Activated gamma-delta T cell treated with anti-CD3 and anti-CD28 coated beads, Interleukin-2, amount 50 U/mL, for 16 hours (primary cell): Measurements from ENCODE around the gene LAMA3.

Experiments
- DNase-seq: peaks from one replicate; pipeline ENCODE4 v3.0.0-alpha.2; 2020; ENCODE audit warnings: low read depth

The LAMA3 gene

GRCh38 chr18:23778828-23779227 lies 89.6 kb downstream of the LAMA3 start:
- DNase-seq, result no peak

- DNase-seq, result no peak
Measured at GRCh38 chr18:23779696-23780303, 90.5 kb downstream of the LAMA3 start.

GRCh38 chr18:23784832-23785245 lies 95.6 kb downstream of the LAMA3 start:
- DNase-seq, result no peak

GRCh38 chr18:23793051-23793450 lies 103.8 kb downstream of the LAMA3 start:
- no peak for DNase-seq

GRCh38 chr18:23793985-23794867 lies 105.0 kb downstream of the LAMA3 start:
- no peak for DNase-seq

GRCh38 chr18:23798249-23798648 lies 109.0 kb downstream of the LAMA3 start:
- no peak for DNase-seq

GRCh38 chr18:23798824-23799223 lies 109.6 kb downstream of the LAMA3 start:
- no peak for DNase-seq

- DNase-seq, result no peak
Measured at GRCh38 chr18:23799540-23799939, 110.3 kb downstream of the LAMA3 start.

GRCh38 chr18:23800902-23801301 lies 111.6 kb downstream of the LAMA3 start:
- no peak for DNase-seq

- no peak for DNase-seq
Measured at GRCh38 chr18:23802817-23803216, 113.6 kb downstream of the LAMA3 start.

GRCh38 chr18:23803755-23804154 lies 114.5 kb downstream of the LAMA3 start:
- no peak for DNase-seq

GRCh38 chr18:23805898-23806297 lies 116.6 kb downstream of the LAMA3 start:
- no peak for DNase-seq

GRCh38 chr18:23809415-23809814 lies 120.2 kb downstream of the LAMA3 start:
- no peak for DNase-seq

- no peak for DNase-seq
Measured at GRCh38 chr18:23810396-23810795, 121.1 kb downstream of the LAMA3 start.

GRCh38 chr18:23811176-23811575 lies 121.9 kb downstream of the LAMA3 start:
- no peak for DNase-seq

GRCh38 chr18:23812546-23813440 lies 123.5 kb downstream of the LAMA3 start:
- DNase-seq, result no peak

GRCh38 chr18:23814991-23815614 lies 125.8 kb downstream of the LAMA3 start:
- no peak for DNase-seq

- DNase-seq, result no peak
Measured at GRCh38 chr18:23816021-23816420, 126.8 kb downstream of the LAMA3 start.

GRCh38 chr18:23816740-23817139 lies 127.5 kb downstream of the LAMA3 start:
- DNase-seq, result no peak

GRCh38 chr18:23819001-23819400 lies 129.7 kb downstream of the LAMA3 start:
- DNase-seq, result no peak

- DNase-seq, result no peak
Measured at GRCh38 chr18:23822590-23823385, 133.5 kb downstream of the LAMA3 start.
